Cardiac fibroblast (primary cell): ENCODE data around the gene LMX1B.

Experiments
- DNase-seq, 2 donors: peaks; one replicate each; pipeline versions ENCODE4 v3.0.0 to v3.0.0-alpha.2; 2010; ENCODE audit warnings: low read depth in 2 of 2
- H3K4me3 ChIP-seq, 2 donors: replicated peaks in 1 of 2; 1 replicate in 1 of 2; 2 replicates in 1 of 2; pipeline ENCODE4 v1.5.1; 2011; ENCODE audit warnings: low read depth in 2 of 2, low read length in 2 of 2, mild to moderate bottlenecking in 2 of 2, moderate library complexity in 1 of 2
- CTCF ChIP-seq: IDR thresholded peaks from one replicate; pipeline ENCODE4 v1.5.1; 2011; ENCODE audit warnings: low read depth, mild to moderate bottlenecking, low read length, inconsistent platforms

Gene LMX1B

DNA sequence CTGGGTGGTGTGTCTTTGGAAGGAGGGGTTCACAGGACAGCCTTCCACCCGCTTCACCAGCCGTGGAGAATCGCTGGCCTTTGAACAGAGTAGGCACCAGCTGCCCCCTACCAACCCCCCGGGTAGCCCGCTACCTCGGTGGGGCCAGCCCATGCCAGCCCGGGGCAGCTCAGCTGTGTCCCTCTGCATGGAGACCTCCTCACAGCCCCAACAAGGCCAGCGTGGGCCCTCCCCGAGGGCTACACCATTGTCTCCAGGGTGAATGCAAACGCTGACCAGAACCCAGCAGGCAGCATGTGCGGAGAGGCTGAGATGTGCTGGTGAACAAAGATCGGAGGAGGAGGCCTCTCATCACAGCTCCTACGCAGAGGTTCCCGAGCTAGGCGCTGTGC is 51.9 kb downstream of the LMX1B start:
- no peak for DNase-seq
- H3K4me3 ChIP-seq: no peak overlapping the region
- TF ChIP-seq CTCF: no peak

DNA sequence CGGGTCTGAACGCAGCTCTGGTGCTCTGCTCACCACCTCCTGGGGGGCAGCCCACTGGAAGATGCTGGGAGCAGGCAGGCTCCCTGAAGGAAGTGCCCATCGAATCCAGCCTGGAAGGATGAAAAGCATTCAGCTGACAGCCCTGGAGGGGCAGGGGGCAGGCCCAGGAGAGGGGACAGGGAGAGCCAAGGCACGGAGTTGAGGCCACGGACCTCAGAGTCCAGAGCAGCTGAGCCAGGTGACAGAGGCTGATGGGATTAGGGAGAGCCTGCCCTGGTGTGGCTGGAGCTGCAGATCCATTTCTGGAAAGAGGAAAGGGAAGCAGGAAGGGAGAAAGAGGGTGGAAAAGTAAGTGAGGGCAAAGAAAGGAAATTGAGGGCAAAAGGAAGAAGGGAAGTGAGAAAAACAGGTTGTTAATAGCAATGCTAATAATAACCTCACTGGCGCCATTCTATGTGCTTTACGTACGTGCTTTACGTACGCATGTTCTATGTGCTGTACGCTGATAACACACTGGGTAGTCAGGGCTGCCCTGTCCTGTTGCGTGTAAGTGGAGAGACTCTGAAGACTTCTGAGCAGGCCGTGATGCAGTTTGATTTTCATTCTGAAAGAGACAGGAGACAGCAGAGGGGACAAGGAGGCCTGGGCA is 52.6 kb downstream of the LMX1B start:
- no peak for DNase-seq
- H3K4me3 ChIP-seq: no peak overlapping the region
- TF ChIP-seq CTCF: no peak

GRCh38 chr9:126667190-126668055 is 53.7 kb downstream of the LMX1B start:
- DNase-seq: no peak
- H3K4me3 ChIP-seq: no peak overlapping the region
- no peak for TF ChIP-seq CTCF

DNA sequence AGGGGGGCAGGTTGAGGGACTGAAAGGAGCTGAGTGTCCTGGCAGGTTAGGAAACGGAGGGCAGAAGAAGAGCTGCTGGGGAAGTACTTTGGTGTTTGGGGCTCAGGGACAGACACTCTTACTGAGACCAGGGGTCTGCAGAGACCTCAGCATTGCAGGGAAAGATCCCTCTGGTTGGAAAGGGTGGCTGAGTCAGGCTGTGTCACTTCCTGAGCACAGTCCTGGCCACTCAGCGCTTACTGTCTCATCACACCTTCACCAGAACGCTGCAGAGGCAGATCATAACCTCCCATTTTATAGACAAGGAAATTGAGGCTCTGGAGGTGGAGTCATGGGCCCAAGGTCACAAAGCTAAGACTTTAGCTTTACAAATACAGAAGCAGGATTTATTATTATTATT is 54.3 kb downstream of the LMX1B start:
- DNase-seq: no peak
- no peak overlapping the region for H3K4me3 ChIP-seq
- no peak for TF ChIP-seq CTCF

DNA sequence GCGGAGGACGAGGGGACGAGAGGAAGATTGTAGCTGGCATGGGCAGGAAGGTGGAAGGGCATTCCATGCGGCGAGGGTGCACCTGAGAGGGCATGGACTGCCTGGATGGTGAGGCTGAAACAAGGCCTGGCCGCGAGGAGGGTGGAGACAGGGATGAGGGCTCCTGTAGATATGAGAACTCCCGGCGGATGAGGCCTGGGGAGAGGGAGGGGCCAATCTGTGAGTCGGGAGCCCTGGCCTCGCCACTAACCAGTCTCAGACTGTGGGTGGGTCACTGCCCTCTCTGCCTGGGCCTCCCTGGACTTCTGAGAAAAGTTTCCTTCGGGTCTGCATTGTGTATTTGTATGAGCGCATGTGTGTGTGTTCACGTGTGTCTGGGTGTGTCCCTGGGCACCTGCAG is 55.4 kb downstream of the LMX1B start:
- H3K4me3 ChIP-seq: no peak overlapping the region
- DNase-seq: no peak
- TF ChIP-seq CTCF: no peak

DNA sequence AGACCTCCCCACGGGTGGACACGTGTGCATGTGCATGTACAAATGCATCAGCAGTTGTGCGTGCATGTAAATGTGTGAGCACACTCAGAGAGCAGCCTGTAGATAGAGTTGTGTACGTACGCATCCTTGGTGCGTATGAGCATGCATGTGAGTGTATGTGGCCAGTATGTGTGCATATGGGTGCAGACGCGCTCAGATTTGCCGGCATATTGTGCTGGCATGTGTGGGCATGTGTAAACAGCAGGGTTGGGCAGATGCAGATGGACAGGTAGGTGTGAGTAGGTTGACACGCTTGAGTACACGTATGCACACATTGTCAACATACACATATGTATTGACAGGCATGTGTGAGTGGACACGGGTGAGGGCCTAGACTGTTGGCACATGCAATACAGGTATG is 56.5 kb downstream of the LMX1B start:
- DNase-seq: no peak
- no peak overlapping the region for H3K4me3 ChIP-seq
- TF ChIP-seq CTCF: no peak
